ENCODE measurements around the gene SLC9A3.

SLC9A3 gene

DNA sequence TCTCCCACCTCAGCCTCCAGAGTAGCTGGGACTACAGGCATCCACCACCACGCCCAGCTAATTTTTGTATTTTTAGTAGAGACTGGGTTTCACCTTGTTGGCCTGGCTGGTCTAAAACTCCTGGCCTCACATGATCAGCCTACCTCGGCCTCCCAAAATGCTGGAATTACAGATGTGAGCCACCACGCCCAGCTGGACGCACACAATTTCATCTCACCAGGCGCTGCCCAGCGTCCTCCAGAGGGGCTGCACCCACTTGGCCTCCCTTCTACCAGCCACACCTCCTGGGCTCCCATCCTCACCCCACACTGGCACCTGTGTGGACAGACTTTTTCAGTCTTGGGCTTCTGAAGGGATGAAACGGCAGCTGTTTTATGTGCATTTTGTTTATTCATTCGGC lies 85.1 kb downstream of the SLC9A3 start:
- no peak for TF ChIP-seq EZH2phosphoT487 (IDR thresholded peaks at IDR 0.05; ENCODE audit: borderline replicate concordance, low read length)
- TF ChIP-seq, protein P1, sequence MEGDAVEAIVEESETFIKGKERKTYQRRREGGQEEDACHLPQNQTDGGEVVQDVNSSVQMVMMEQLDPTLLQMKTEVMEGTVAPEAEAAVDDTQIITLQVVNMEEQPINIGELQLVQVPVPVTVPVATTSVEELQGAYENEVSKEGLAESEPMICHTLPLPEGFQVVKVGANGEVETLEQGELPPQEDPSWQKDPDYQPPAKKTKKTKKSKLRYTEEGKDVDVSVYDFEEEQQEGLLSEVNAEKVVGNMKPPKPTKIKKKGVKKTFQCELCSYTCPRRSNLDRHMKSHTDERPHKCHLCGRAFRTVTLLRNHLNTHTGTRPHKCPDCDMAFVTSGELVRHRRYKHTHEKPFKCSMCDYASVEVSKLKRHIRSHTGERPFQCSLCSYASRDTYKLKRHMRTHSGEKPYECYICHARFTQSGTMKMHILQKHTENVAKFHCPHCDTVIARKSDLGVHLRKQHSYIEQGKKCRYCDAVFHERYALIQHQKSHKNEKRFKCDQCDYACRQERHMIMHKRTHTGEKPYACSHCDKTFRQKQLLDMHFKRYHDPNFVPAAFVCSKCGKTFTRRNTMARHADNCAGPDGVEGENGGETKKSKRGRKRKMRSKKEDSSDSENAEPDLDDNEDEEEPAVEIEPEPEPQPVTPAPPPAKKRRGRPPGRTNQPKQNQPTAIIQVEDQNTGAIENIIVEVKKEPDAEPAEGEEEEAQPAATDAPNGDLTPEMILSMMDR (IDR thresholded peaks at IDR 0.05; ENCODE audit: low read depth, low read length, poor library complexity, severe bottlenecking): no peak
- Histone ChIP-seq H3K27me3 (ENCODE audit: control insufficient read depth, low read length) (no peaks in the 10 kb centered on the region), H3K4me1 (ENCODE audit: control insufficient read depth, low read length) (peaks cover 39% of the 10 kb centered on the region), H3K9me2 (replicated peaks; ENCODE audit: control insufficient read depth, low read length) (no peaks in the 10 kb centered on the region), H3F3A (ENCODE audit: control insufficient read depth, insufficient read depth) (peaks cover 15% of the 10 kb centered on the region), H3K36me3 (ENCODE audit: control insufficient read depth, low read length) (peaks cover 15% of the 10 kb centered on the region), H3K9me3 (ENCODE audit: control insufficient read depth, insufficient read depth, low read length) (no peaks in the 10 kb centered on the region), H4K20me1 (ENCODE audit: control insufficient read depth, insufficient read depth, low read depth, low read length) (no peaks in the 10 kb centered on the region), H3K27ac (ENCODE audit: low read depth, low read length) (no peak overlapping the region), H3K4me2 (ENCODE audit: low read length) (no peak overlapping the region), H3K4me3 (ENCODE audit: low read length) (no peak overlapping the region), H3K79me2 (ENCODE audit: control insufficient read depth, low read length) (peaks cover 27% of the 10 kb centered on the region)

GRCh38 chr5:438481-438981 lies 85.7 kb downstream of the SLC9A3 start:
- TF ChIP-seq, protein P1 (IDR thresholded peaks at IDR 0.05; ENCODE audit: low read depth, low read length, poor library complexity, severe bottlenecking): no peak
- TF ChIP-seq EZH2phosphoT487 (IDR thresholded peaks at IDR 0.05; ENCODE audit: borderline replicate concordance, low read length): no peak
- H3K9me2 ChIP-seq (replicated peaks; ENCODE audit: control insufficient read depth, low read length): no peaks in the 10 kb centered on the region
- no peaks in the 10 kb centered on the region for H3K27me3 ChIP-seq (ENCODE audit: control insufficient read depth, low read length)
- H3F3A ChIP-seq (ENCODE audit: control insufficient read depth, insufficient read depth): peaks cover 15% of the 10 kb centered on the region
- H3K36me3 ChIP-seq (ENCODE audit: control insufficient read depth, low read length): peaks cover 17% of the 10 kb centered on the region
- H3K9me3 ChIP-seq (ENCODE audit: control insufficient read depth, insufficient read depth, low read length): no peaks in the 10 kb centered on the region
- H3K27ac ChIP-seq (ENCODE audit: low read depth, low read length): no peak overlapping the region
- peaks cover 20% of the 10 kb centered on the region for H3K79me2 ChIP-seq (ENCODE audit: control insufficient read depth, low read length)
- H3K4me1 ChIP-seq (ENCODE audit: control insufficient read depth, low read length): peaks cover 32% of the 10 kb centered on the region
- no peak overlapping the region for H3K4me2 ChIP-seq (ENCODE audit: low read length)
- no peaks in the 10 kb centered on the region for H4K20me1 ChIP-seq (ENCODE audit: control insufficient read depth, insufficient read depth, low read depth, low read length)
- H3K4me3 ChIP-seq (ENCODE audit: low read length): no peak overlapping the region

DNA sequence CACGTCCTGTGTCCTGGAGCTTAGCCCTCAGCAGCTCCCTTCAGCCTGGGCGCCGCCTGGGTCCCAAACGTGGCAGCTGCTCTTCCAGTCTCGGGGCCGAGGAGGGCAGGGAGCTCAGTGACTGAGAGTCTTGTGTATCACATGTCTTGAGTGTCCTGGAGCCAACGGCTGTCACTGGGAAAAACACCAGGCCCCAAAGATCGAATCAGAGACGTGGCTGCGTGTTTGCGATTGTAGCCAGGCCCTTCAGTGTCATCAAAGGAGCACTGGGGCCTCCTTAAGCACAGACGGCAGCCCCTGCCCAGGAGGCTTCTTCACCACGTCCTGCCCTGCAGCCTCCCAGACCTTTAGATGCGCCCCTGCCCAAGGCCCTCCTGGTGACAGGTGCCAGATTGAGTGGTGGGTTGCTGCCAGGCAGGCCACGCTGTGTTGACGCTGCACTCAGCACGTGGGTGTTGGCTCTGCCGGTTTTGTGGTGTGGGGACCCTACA lies 86.9 kb downstream of the SLC9A3 start:
- Histone ChIP-seq H3K27me3 (ENCODE audit: control insufficient read depth, low read length) (no peaks in the 10 kb centered on the region), H3K4me1 (ENCODE audit: control insufficient read depth, low read length) (peaks cover 30% of the 10 kb centered on the region), H3K9me3 (ENCODE audit: control insufficient read depth, insufficient read depth, low read length) (no peaks in the 10 kb centered on the region), H4K20me1 (ENCODE audit: control insufficient read depth, insufficient read depth, low read depth, low read length) (no peaks in the 10 kb centered on the region), H3K36me3 (ENCODE audit: control insufficient read depth, low read length) (peaks cover 14% of the 10 kb centered on the region), H3K4me2 (ENCODE audit: low read length) (no peak overlapping the region), H3K9me2 (replicated peaks; ENCODE audit: control insufficient read depth, low read length) (no peaks in the 10 kb centered on the region), H3K27ac (ENCODE audit: low read depth, low read length) (no peak overlapping the region), H3K79me2 (ENCODE audit: control insufficient read depth, low read length) (peaks cover 8% of the 10 kb centered on the region), H3K4me3 (ENCODE audit: low read length) (no peak overlapping the region), H3F3A (ENCODE audit: control insufficient read depth, insufficient read depth) (peaks cover 15% of the 10 kb centered on the region)
- TF ChIP-seq EZH2phosphoT487 (IDR thresholded peaks at IDR 0.05; ENCODE audit: borderline replicate concordance, low read length): no peak
- TF ChIP-seq, protein P1 (IDR thresholded peaks at IDR 0.05; ENCODE audit: low read depth, low read length, poor library complexity, severe bottlenecking): no peak
